NCI-H748 (cell line): ENCODE results near the gene KRTAP1-3.
"Not testable (repeated sequence)": the region's sequence is repeated elsewhere in the genome, so short reads cannot be mapped to it uniquely, and the experiment has no call there.

Experiments
- DNase-seq: peaks from one replicate; lab custom pipeline; 2025; ENCODE audit not compliant: unreplicated experiment; lab: John Stamatoyannopoulos, UW

The KRTAP1-3 gene

GRCh38 chr17:41034346-41034935 lies at the start of gene KRTAP1-3:
Gene KRTAP1-3, minus strand, starts transcription at chr17:41034874. Its CDS starts 53 bp downstream, at chr17:41034821.
- peak; percentile 92 for DNase-seq

- peak; percentile 39 for DNase-seq
Measured at GRCh38 chr17:41084100-41084856, 49.6 kb upstream of the KRTAP1-3 start, which contains the start of gene KRTAP4-7. Gene KRTAP4-7, plus strand, starts transcription at chr17:41084150. Its CDS starts 57 bp downstream, at chr17:41084207.

- not testable (repeated sequence) for DNase-seq
Measured at GRCh38 chr17:41083427-41083826, 48.8 kb upstream of the KRTAP1-3 start.

- DNase-seq = peak; percentile 9
Measured at GRCh38 chr17:41082626-41083025, 48.0 kb upstream of the KRTAP1-3 start.

- no peak for DNase-seq
Measured at GRCh38 chr17:41076788-41077187, 42.1 kb upstream of the KRTAP1-3 start.

- DNase-seq = no peak
Measured at GRCh38 chr17:41073676-41074075, 39.0 kb upstream of the KRTAP1-3 start.

GRCh38 chr17:41071606-41072360 lies 37.1 kb upstream of the KRTAP1-3 start:
- peak; percentile 51 for DNase-seq

GRCh38 chr17:41069031-41069430 lies 34.4 kb upstream of the KRTAP1-3 start:
- no peak for DNase-seq

GRCh38 chr17:41067281-41067680 lies 32.6 kb upstream of the KRTAP1-3 start:
- no peak for DNase-seq

GRCh38 chr17:41065829-41066624 lies 31.4 kb upstream of the KRTAP1-3 start, which contains the start of gene KRTAP2-4:
Gene KRTAP2-4, minus strand, starts transcription at chr17:41065879. Its CDS starts 34 bp downstream, at chr17:41065845.
- no peak for DNase-seq

GRCh38 chr17:41065016-41065689 lies 30.5 kb upstream of the KRTAP1-3 start:
- not testable (repeated sequence) for DNase-seq

- DNase-seq = no peak
Measured at GRCh38 chr17:41064301-41064700, 29.6 kb upstream of the KRTAP1-3 start.

- no peak for DNase-seq
Measured at GRCh38 chr17:41063449-41063848, 28.8 kb upstream of the KRTAP1-3 start.

GRCh38 chr17:41061964-41062363 lies 27.3 kb upstream of the KRTAP1-3 start:
- no peak for DNase-seq

- DNase-seq = no peak
Measured at GRCh38 chr17:41060052-41060604, 25.5 kb upstream of the KRTAP1-3 start, which contains the start of gene KRTAP2-3. Gene KRTAP2-3, minus strand, starts transcription at chr17:41060114. Its CDS starts 64 bp downstream, at chr17:41060050.

GRCh38 chr17:41059276-41060051 lies 24.8 kb upstream of the KRTAP1-3 start:
- DNase-seq = not testable (repeated sequence)

- DNase-seq = no peak
Measured at GRCh38 chr17:41058741-41059140, 24.1 kb upstream of the KRTAP1-3 start.

GRCh38 chr17:41057547-41057946 lies 22.9 kb upstream of the KRTAP1-3 start:
- no peak for DNase-seq

- not testable (repeated sequence) for DNase-seq
Measured at GRCh38 chr17:41055130-41055529, 20.5 kb upstream of the KRTAP1-3 start, which contains the start of gene KRTAP2-2. Gene KRTAP2-2, minus strand, starts transcription at chr17:41055230. Its CDS starts 19 bp downstream, at chr17:41055211.
